HG03342 (cell line): ENCODE data around the gene SFRP4.

Experiments used
- ATAC-seq: cut with Tn5 transposase; IDR thresholded peaks from one replicate; pipeline ENCODE4 v1.9.1; 2021; ENCODE audit warnings: mild to moderate bottlenecking, moderate library complexity; ENCODE audit not compliant: unreplicated experiment

Gene SFRP4

GRCh38 chr7:37927773-37928444 is 11.3 kb upstream of the SFRP4 start:
- ATAC-seq, result no peak

- no peak for ATAC-seq
Measured at GRCh38 chr7:37925620-37926019, 9.0 kb upstream of the SFRP4 start.

- no peak for ATAC-seq
Measured at GRCh38 chr7:37924491-37925041, 7.9 kb upstream of the SFRP4 start.

- no peak for ATAC-seq
Measured at GRCh38 chr7:37923996-37924395, 7.4 kb upstream of the SFRP4 start.

GRCh38 chr7:37921876-37922275 is 5.3 kb upstream of the SFRP4 start:
- ATAC-seq, result no peak

- peak; percentile 59 for ATAC-seq
Measured at GRCh38 chr7:37920849-37921805, 4.5 kb upstream of the SFRP4 start.

- ATAC-seq, result peak; percentile 36
Measured at GRCh38 chr7:37920305-37920848, 3.8 kb upstream of the SFRP4 start, which contains the start of gene EPDR1. Gene EPDR1, plus strand, starts transcription at chr7:37920640. Its CDS starts 300 bp downstream, at chr7:37920940.

- no peak for ATAC-seq
Measured at GRCh38 chr7:37918526-37918925, 1.9 kb upstream of the SFRP4 start.

- ATAC-seq, result no peak
Measured at GRCh38 chr7:37916017-37916672, 472 bp downstream of the SFRP4 start.

GRCh38 chr7:37915438-37915837 is 1.2 kb downstream of the SFRP4 start:
- peak; percentile 52 for ATAC-seq

- no peak for ATAC-seq
Measured at GRCh38 chr7:37912756-37913155, 3.9 kb downstream of the SFRP4 start.

GRCh38 chr7:37908221-37908788 is 8.3 kb downstream of the SFRP4 start:
- ATAC-seq, result no peak

GRCh38 chr7:37901890-37902524 is 14.6 kb downstream of the SFRP4 start:
- ATAC-seq, result no peak

GRCh38 chr7:37901236-37901827 is 15.3 kb downstream of the SFRP4 start:
- peak; percentile 58 for ATAC-seq

GRCh38 chr7:37899712-37900247 is 16.8 kb downstream of the SFRP4 start:
- ATAC-seq, result no peak

GRCh38 chr7:37894671-37895070 is 21.9 kb downstream of the SFRP4 start:
- no peak for ATAC-seq

GRCh38 chr7:37893359-37893758 is 23.3 kb downstream of the SFRP4 start:
- ATAC-seq, result no peak

GRCh38 chr7:37882086-37882485 is 34.5 kb downstream of the SFRP4 start:
- no peak for ATAC-seq
